ENCODE data around the gene NUP88. TPM values are rescaled to one million over a fixed set of nuclear protein-coding genes. Genes with fewer than 3 reads are reported as not detected.

The NUP88 gene
- total and polyA plus RNA-seq, 2 experiments from 2014 or later = 50.8 to 65.2 TPM

DNA sequence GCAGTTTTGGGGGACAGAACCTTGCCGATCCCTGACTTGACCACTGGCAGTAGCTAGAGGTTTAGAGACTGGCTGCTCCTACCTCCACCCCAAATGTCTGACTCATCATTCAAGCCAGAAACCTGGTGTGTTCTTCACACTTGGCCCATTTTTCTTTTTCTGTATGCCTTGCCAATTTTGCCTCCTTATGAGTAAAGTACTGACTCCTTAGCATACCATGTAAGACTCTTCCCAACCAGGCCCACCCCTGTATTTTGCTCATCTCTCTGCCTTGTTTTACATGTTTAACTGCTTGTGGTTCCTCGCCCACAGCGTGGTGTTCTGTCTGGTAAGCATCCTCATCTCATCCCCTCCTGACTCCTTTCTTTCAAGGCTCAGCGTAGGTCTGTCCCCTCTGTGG lies 37.9 kb downstream of the NUP88 start:
- no peak overlapping the region for H2AFZ ChIP-seq
- H3K9me3 ChIP-seq (ENCODE audit: low read depth) = no peaks in the 10 kb centered on the region
- no peaks in the 10 kb centered on the region for H3K27me3 ChIP-seq
- TF ChIP-seq, protein P1, sequence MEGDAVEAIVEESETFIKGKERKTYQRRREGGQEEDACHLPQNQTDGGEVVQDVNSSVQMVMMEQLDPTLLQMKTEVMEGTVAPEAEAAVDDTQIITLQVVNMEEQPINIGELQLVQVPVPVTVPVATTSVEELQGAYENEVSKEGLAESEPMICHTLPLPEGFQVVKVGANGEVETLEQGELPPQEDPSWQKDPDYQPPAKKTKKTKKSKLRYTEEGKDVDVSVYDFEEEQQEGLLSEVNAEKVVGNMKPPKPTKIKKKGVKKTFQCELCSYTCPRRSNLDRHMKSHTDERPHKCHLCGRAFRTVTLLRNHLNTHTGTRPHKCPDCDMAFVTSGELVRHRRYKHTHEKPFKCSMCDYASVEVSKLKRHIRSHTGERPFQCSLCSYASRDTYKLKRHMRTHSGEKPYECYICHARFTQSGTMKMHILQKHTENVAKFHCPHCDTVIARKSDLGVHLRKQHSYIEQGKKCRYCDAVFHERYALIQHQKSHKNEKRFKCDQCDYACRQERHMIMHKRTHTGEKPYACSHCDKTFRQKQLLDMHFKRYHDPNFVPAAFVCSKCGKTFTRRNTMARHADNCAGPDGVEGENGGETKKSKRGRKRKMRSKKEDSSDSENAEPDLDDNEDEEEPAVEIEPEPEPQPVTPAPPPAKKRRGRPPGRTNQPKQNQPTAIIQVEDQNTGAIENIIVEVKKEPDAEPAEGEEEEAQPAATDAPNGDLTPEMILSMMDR (IDR thresholded peaks at IDR 0.05; ENCODE audit: poor library complexity) = no peak
- TF ChIP-seq EZH2 (IDR thresholded peaks at IDR 0.05; ENCODE audit: borderline replicate concordance) (no peak), EZH2phosphoT487 (IDR thresholded peaks at IDR 0.05; ENCODE audit: low read depth, severe bottlenecking, unreplicated experiment) (no peak)
- no peaks in the 10 kb centered on the region for H3K9me2 ChIP-seq (replicated peaks; ENCODE audit: insufficient read depth)
- DNase-seq (ENCODE audit: low spot score) = no peak
- H3K27ac ChIP-seq = no peak overlapping the region
- no peaks in the 10 kb centered on the region for H3K36me3 ChIP-seq (replicated peaks; ENCODE audit: insufficient read depth, low read depth)
- no peaks in the 10 kb centered on the region for H3K79me2 ChIP-seq
- no peak overlapping the region for H3K4me2 ChIP-seq
- no peaks in the 10 kb centered on the region for H4K20me1 ChIP-seq (ENCODE audit: insufficient read depth, poor library complexity, severe bottlenecking)
- H3K4me3 ChIP-seq = no peak overlapping the region
- 96% methylated on average over 4 of the region's 4 CpGs for WGBS (ENCODE audit: low lambda C conversion rate, missing lambda C conversion rate)
- H3K4me1 ChIP-seq (ENCODE audit: insufficient read depth) = no peaks in the 10 kb centered on the region

DNA sequence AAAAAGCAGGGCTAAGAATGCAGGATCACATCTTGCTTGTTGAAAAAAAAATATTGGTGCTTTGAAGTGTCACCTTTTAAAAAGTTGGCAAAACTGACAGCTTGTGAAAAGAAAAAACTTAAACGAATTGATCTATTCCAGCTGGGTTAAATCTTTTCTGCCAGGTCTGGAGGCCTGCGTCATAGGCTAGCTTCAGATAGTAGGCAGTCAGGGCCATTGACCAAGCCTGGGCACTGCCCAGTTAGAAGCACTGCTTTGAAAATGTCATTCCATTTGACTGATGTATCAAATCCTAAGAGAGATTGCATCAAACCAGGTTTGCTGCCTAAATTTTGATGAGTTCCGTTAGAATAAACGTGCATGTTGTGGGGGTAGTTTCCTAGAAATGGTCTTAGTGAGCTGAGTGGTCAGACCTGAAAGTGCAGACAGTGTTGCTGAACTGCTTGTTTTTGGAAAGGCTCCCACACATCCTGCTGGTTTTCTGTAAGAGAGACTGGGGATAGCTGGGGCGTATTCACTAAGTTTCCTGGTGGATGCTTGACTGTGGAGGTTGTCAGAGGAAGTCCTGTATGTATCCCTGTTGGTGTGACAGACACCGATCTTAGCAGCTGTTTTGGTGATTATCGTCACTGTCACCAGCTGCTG lies 38.8 kb downstream of the NUP88 start:
- 91% methylated on average over 7 of the region's 7 CpGs for WGBS (ENCODE audit: low lambda C conversion rate, missing lambda C conversion rate)
- Histone ChIP-seq H3K27me3 (no peaks in the 10 kb centered on the region), H3K4me1 (ENCODE audit: insufficient read depth) (no peaks in the 10 kb centered on the region), H3K9me3 (ENCODE audit: low read depth) (no peaks in the 10 kb centered on the region), H3K79me2 (no peaks in the 10 kb centered on the region), H4K20me1 (ENCODE audit: insufficient read depth, poor library complexity, severe bottlenecking) (no peaks in the 10 kb centered on the region), H3K27ac (no peak overlapping the region), H3K4me2 (no peak overlapping the region), H3K9me2 (replicated peaks; ENCODE audit: insufficient read depth) (no peaks in the 10 kb centered on the region), H3K36me3 (replicated peaks; ENCODE audit: insufficient read depth, low read depth) (no peaks in the 10 kb centered on the region), H2AFZ (no peak overlapping the region), H3K4me3 (no peak overlapping the region)
- DNase-seq (ENCODE audit: low spot score) = no peak
- TF ChIP-seq EZH2 (IDR thresholded peaks at IDR 0.05; ENCODE audit: borderline replicate concordance) (no peak), EZH2phosphoT487 (IDR thresholded peaks at IDR 0.05; ENCODE audit: low read depth, severe bottlenecking, unreplicated experiment) (no peak)
- TF ChIP-seq, protein P1 (IDR thresholded peaks at IDR 0.05; ENCODE audit: poor library complexity) = no peak

DNA sequence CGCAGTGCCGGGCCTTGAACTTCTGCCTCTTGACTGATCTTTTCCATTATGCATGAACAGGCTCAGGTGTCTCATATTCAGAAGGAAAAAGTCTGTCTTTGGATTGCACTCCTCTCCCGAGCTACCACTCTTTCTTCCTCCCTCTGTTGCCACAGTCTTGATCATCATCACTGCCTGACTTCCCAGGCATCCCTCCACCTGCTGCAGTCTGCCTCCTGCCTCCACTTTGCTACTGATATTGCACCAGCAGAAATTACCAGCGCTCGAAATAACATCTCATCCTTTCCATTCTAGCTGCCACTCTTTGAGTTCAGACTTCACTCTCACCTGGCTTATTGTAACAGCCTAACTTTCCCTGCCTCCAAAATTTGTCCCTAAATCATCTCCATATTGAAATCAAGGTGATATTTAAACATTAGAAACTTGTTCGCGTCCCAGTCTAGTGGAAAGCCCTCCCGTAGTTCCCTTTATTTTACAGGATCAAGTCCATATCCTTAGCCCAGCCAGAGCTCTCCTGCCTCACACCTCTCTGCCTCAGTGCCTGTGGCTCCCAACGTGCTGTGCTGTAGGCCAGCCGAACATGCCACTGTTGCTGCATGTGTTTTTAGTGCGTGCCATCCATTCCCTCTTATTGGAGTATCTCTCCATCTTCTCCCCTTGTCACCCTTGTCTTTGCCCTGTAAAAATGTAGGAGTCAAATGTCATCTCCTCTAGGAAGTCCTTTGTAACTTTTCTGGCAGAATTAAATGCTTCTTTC lies 39.9 kb downstream of the NUP88 start:
- no peaks in the 10 kb centered on the region for H3K36me3 ChIP-seq (replicated peaks; ENCODE audit: insufficient read depth, low read depth)
- TF ChIP-seq, protein P1 (IDR thresholded peaks at IDR 0.05; ENCODE audit: poor library complexity) = no peak
- TF ChIP-seq EZH2phosphoT487 (IDR thresholded peaks at IDR 0.05; ENCODE audit: low read depth, severe bottlenecking, unreplicated experiment) (no peak), EZH2 (IDR thresholded peaks at IDR 0.05; ENCODE audit: borderline replicate concordance) (no peak)
- no peaks in the 10 kb centered on the region for H4K20me1 ChIP-seq (ENCODE audit: insufficient read depth, poor library complexity, severe bottlenecking)
- H3K79me2 ChIP-seq = no peaks in the 10 kb centered on the region
- H3K9me2 ChIP-seq (replicated peaks; ENCODE audit: insufficient read depth) = no peaks in the 10 kb centered on the region
- no peaks in the 10 kb centered on the region for H3K27me3 ChIP-seq
- H3K4me3 ChIP-seq = no peak overlapping the region
- H3K4me1 ChIP-seq (ENCODE audit: insufficient read depth) = no peaks in the 10 kb centered on the region
- H3K9me3 ChIP-seq (ENCODE audit: low read depth) = no peaks in the 10 kb centered on the region
- DNase-seq (ENCODE audit: low spot score) = no peak
- H3K4me2 ChIP-seq = no peak overlapping the region
- 93% methylated on average over 11 of the region's 11 CpGs for WGBS (ENCODE audit: low lambda C conversion rate, missing lambda C conversion rate)
- no peak overlapping the region for H2AFZ ChIP-seq
- H3K27ac ChIP-seq = no peak overlapping the region

All from hepatocyte (in vitro differentiated cells).